K562 (cell line): ENCODE results near the gene S100A6. TPM values are rescaled to one million over a fixed set of nuclear protein-coding genes. Genes with fewer than 3 reads are reported as not detected.

ENCODE experiments used
- ATAC-seq: fragments of 200-7000 bp; cut with Tn5 transposase; 3 replicates; pipeline ENCODE4 v1.9.1; 2020; ENCODE audit warnings: moderate library complexity
- BruUV-seq: library from RNA; stranded (reverse); fragments of 400-500 nt; replicated peaks from 2 replicates; lab custom pipeline; 2021; lab: Mats Ljungman, UMichigan
- CTCF ChIA-PET: fragments of 300-600 bp; formaldehyde crosslinking; extraction: SDS; loops from one replicate; lab custom pipeline; 2021; ENCODE audit warnings: low intra/inter-chr PET ratio; lab: Yijun Ruan, JAX
- POLR2A ChIA-PET: fragments of 300-600, 350-650 bp; sonication (Branson Sonifier 250); formaldehyde crosslinking; extraction: SDS; loops from one replicate; lab custom pipeline; 2021; ENCODE audit warnings: antibody characterized with exemption, inconsistent platforms; lab: Yijun Ruan, JAX
- DNase-seq, 4 experiments: peaks; one replicate each; pipeline versions ENCODE4 v3.0.0 to v3.0.0-alpha.2; 2011 to 2018; ENCODE audit warnings: low spot score in 3 of 4, mixed read lengths in 3 of 4; ENCODE audit errors: extremely low read depth in 1 of 4
- FAIRE-seq: peaks from 2 replicates; lab custom pipeline; 2011; peaks lifted over from hg19 to GRCh38; lab: Jason Lieb, UNC
- H2AFZ ChIP-seq: 2 replicates; pipeline ENCODE4 v1.6.0; 2011; ENCODE audit warnings: low read depth, low read length, control low read depth, inconsistent platforms
- H3K27ac ChIP-seq: fragments of 200-600 bp; 3 replicates; pipeline ENCODE4 v1.8.0; 2011; ENCODE audit warnings: low read depth, mild to moderate bottlenecking, control low read depth, inconsistent platforms, low read length, moderate library complexity, mixed read lengths; ENCODE audit errors: extremely low read depth
- H3K27me3 ChIP-seq, 2 experiments: fragments of 300-600 bp in 1 of 2; 2 replicates in 1 of 2; 3 replicates in 1 of 2; pipeline versions ENCODE4 v1.6.0 to v1.8.0; 2011; ENCODE audit warnings: inconsistent platforms in 2 of 2, low read length in 2 of 2, mild to moderate bottlenecking in 1 of 2, mixed read lengths in 1 of 2, moderate library complexity in 1 of 2; ENCODE audit not compliant: control insufficient read depth in 2 of 2, insufficient read depth in 2 of 2
- H3K36me3 ChIP-seq: fragments of 300-600 bp; 3 replicates; pipeline ENCODE4 v1.8.0; 2011; ENCODE audit warnings: mild to moderate bottlenecking, low read length, inconsistent platforms; ENCODE audit not compliant: control insufficient read depth, insufficient read depth
- H3K4me1 ChIP-seq, 2 experiments: fragments of 200-600 bp in 1 of 2; replicated peaks in 1 of 2; 2 replicates in 1 of 2; 3 replicates in 1 of 2; pipeline versions ENCODE4 v1.5.1 to v1.8.0; 2011; ENCODE audit warnings: inconsistent platforms in 2 of 2, low read length in 2 of 2, mild to moderate bottlenecking in 1 of 2, mixed read lengths in 1 of 2, moderate library complexity in 1 of 2; ENCODE audit not compliant: control insufficient read depth in 2 of 2, insufficient read depth in 2 of 2
- H3K4me2 ChIP-seq: 2 replicates; pipeline ENCODE4 v1.6.1; 2011; ENCODE audit warnings: low read length, control low read depth, inconsistent platforms, mixed read lengths; ENCODE audit not compliant: insufficient read depth
- H3K4me3 ChIP-seq: fragments of 200-600 bp; sonication (generic), shearing (Covaris generic); 2 replicates; pipeline ENCODE4 v1.5.1; 2016; ENCODE audit warnings: control low read depth, inconsistent platforms
- H3K79me2 ChIP-seq: fragments of 200-600 bp; 3 replicates; pipeline ENCODE4 v1.8.0; 2011; ENCODE audit warnings: low read length, inconsistent platforms; ENCODE audit not compliant: control insufficient read depth, insufficient read depth
- H3K9ac ChIP-seq, 2 experiments: 2 replicates each; pipeline versions ENCODE4 v1.6.0 to v1.6.1; 2011; ENCODE audit warnings: low read depth in 2 of 2, low read length in 2 of 2, control low read depth in 1 of 2, inconsistent platforms in 1 of 2, mild to moderate bottlenecking in 1 of 2, mixed read lengths in 1 of 2; ENCODE audit not compliant: insufficient read depth in 1 of 2
- H3K9me1 ChIP-seq: one replicate; pipeline ENCODE4 v1.6.0; 2011; ENCODE audit warnings: inconsistent platforms, mild to moderate bottlenecking, low read length, moderate library complexity; ENCODE audit not compliant: control insufficient read depth, insufficient read depth
- H3K9me3 ChIP-seq: replicated peaks from 2 replicates; pipeline ENCODE4 v1.5.1; 2011; ENCODE audit warnings: low read depth, low read length, inconsistent platforms; ENCODE audit not compliant: control insufficient read depth, insufficient read depth
- H4K20me1 ChIP-seq: replicated peaks from 2 replicates; pipeline ENCODE4 v1.6.1; 2011; ENCODE audit warnings: low read length, inconsistent platforms, mixed read lengths; ENCODE audit not compliant: control insufficient read depth, insufficient read depth
- DMBX1 ChIP-seq: fragments of 250-450 bp; sonication (Bioruptor Pico); IDR thresholded peaks from 2 replicates; pipeline ENCODE4 v1.8.0; 2022; ENCODE audit warnings: inconsistent platforms, mild to moderate bottlenecking, moderate library complexity, borderline replicate concordance
- FOXP1 ChIP-seq: sonication (generic); formaldehyde crosslinking; IDR thresholded peaks from 2 replicates; pipeline ENCODE4 v1.8.0; 2022; ENCODE audit warnings: mild to moderate bottlenecking, missing genetic modification reagents
- KAT7 ChIP-seq: sonication (generic); formaldehyde crosslinking; IDR thresholded peaks from 2 replicates; pipeline ENCODE4 v1.8.0; 2022; ENCODE audit warnings: missing genetic modification reagents, mild to moderate bottlenecking, borderline replicate concordance
- MEF2A ChIP-seq: IDR thresholded peaks from 2 replicates; pipeline ENCODE4 v1.6.1; 2011; ENCODE audit warnings: low read depth, mild to moderate bottlenecking, low read length, moderate library complexity; ENCODE audit not compliant: control insufficient read depth
- NFE2 ChIP-seq: IDR thresholded peaks from 2 replicates; pipeline ENCODE4 v1.6.1; 2014; ENCODE audit warnings: antibody characterized with exemption, low read depth
- NFIX ChIP-seq: fragments of 250-450 bp; sonication (Bioruptor Pico); IDR thresholded peaks from 2 replicates; pipeline ENCODE4 v1.4.0; 2020; ENCODE audit warnings: low read depth, mild to moderate bottlenecking, moderate library complexity
- WGBS: fragments of 100-300 bp; shearing (Covaris generic); methylation state at CpG from one replicate; pipeline ENCODE4 v1.1.6; 2016; ENCODE audit warnings: low coverage, mixed read lengths; ENCODE audit not compliant: insufficient coverage; ENCODE audit errors: missing lambda C conversion rate; 5-methylcytosine and 5-hydroxymethylcytosine counted together
- in situ Hi-C: fragments of 300-500 bp; cut with MboI; formaldehyde crosslinking; loops from 4 replicates; pipeline ENCODE4 v1.15.0; 2018; ENCODE audit warnings: inconsistent platforms, mixed read lengths
- intact Hi-C: fragments of 100-400 bp; cut with micrococcal nuclease; formaldehyde crosslinking; loops from 2 replicates; pipeline ENCODE4 v1.14.2; 2022
- polyA plus RNA-seq, 8 experiments: library from polyadenylated mRNA; depleted of rRNA in 4 of 8; stranded (reverse) in 5 of 8; unstranded in 3 of 8; fragments of >200 nt; fragmentation: Nextera tagmentation in 2 of 8; fragmentation: Illumina TruSeq in 1 of 8; extraction: Ambion mirVana in 2 of 8; extraction: Trizol in 1 of 8; gene quantifications; 2 replicates each; pipeline versions ENCODE4 v1.2.1 to v1.2.3, GENCODE V29; 2011 to 2014; ENCODE audit warnings: inconsistent platforms in 1 of 8, missing spikeins in 1 of 8
- total RNA-seq, 7 experiments: library from RNA; depleted of rRNA in 6 of 7; stranded (reverse); fragments of >200 nt in 6 of 7; fragmentation: Illumina TruSeq in 2 of 7; extraction: Trizol in 2 of 7; gene quantifications; 2 replicates each; pipeline versions ENCODE4 v1.2.1 to v1.2.3, GENCODE V29; 2011 to 2021; ENCODE audit warnings: low replicate concordance in 1 of 7

The S100A6 gene
- total and polyA plus RNA-seq, 9 of the 15 experiments (the other 6 are each of a cell fraction or from before 2014, with no cell fraction given): 9.8 to 66.5 (median 23.2) TPM

- H3K4me1 ChIP-seq: peaks cover 17 to 18% of the 10 kb centered on the region in 2 experiments; a peak in 3 of 5 replicates
- H3K27me3 ChIP-seq: no peaks in the 10 kb centered on the region
- DNase-seq (no peak), FAIRE-seq (peak; percentile 29), ATAC-seq (no peak)
- intact Hi-C loops (no loop called here), in situ Hi-C loops (no loop called here)
- ChIA-PET POLR2A (interaction anchor here (0.6 to 1.8 kb wide), 3 partner anchors 10 to 34 kb away, joined by 3 to 9 read pairs (median 3); no protein-coding TSS in a partner anchor), CTCF (no interaction called here)
- no TSS peak for BruUV-seq
- H3K9ac ChIP-seq: peak overlapping the region in 1 of 2 experiments; percentile 20; a peak in 1 of 4 replicates
- H2AFZ ChIP-seq: peak overlapping the region; percentile 34; the same call in 1 of the 2 replicates
- H3K36me3 ChIP-seq: no peaks in the 10 kb centered on the region
- 88% methylated on average over 2 of the region's 2 CpGs for WGBS
- H3K9me1 ChIP-seq: no peaks in the 10 kb centered on the region
- H4K20me1 ChIP-seq: no peaks in the 10 kb centered on the region
- H3K27ac ChIP-seq: no peak overlapping the region
- no peaks in the 10 kb centered on the region for H3K79me2 ChIP-seq
- TF ChIP-seq DMBX1 (CRISPR knock-in tag) (no peak), NFE2 (0 out of 2 replicates have a peak, but pooled peaks have one; percentile 3), KAT7 (CRISPR knock-in tag) (no peak)
- H3K9me3 ChIP-seq: no peaks in the 10 kb centered on the region
- H3K4me3 ChIP-seq: no peak overlapping the region
- no peak overlapping the region for H3K4me2 ChIP-seq
These were observed 18.2 kb upstream of the S100A6 start for GRCh38 chr1:153553830-153554541.

DNA sequence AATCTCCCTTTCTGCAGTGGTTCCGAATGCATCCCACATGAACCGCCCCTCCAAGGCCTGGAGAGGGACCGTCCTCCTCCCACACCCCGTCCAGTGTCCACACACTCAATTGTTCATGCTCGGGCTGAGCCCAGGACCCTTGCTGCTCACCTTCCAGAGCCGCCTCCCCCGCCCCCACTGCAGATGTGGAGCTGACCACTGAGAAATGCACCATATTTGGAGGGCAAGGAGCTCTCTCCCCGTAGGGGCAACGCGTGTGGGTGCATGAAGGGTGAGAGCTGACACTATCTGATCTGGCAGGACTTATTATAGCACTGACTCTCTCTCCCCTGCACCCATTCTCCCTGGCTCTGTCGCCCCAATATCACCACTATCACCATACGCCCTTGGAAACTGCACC is 17.3 kb upstream of the S100A6 start:
- Histone ChIP-seq H2AFZ (peak overlapping the region; percentile 33; the same call in 1 of the 2 replicates), H3K4me3 (no peak overlapping the region), H3K27ac (no peak overlapping the region), H3K9me3 (no peaks in the 10 kb centered on the region), H3K9ac (0 out of 4 replicates have a peak overlapping the region, but pooled peaks of 1 of the 2 experiments have one; percentile 6), H3K27me3 (no peaks in the 10 kb centered on the region), H3K36me3 (no peaks in the 10 kb centered on the region), H3K4me1 (peaks cover 25 to 26% of the 10 kb centered on the region in 2 experiments; a peak in 4 of 5 replicates), H3K9me1 (no peaks in the 10 kb centered on the region), H3K4me2 (no peak overlapping the region; the same call in 1 of the 2 replicates), H3K79me2 (no peaks in the 10 kb centered on the region), H4K20me1 (no peaks in the 10 kb centered on the region)
- intact Hi-C loops (no loop called here), in situ Hi-C loops (no loop called here)
- no peak for DNase-seq
- no peak for ATAC-seq
- ChIA-PET POLR2A (interaction anchor here (1.0 to 1.8 kb wide), 2 partner anchors 11 to 28 kb away, joined by 3 to 9 read pairs; no protein-coding TSS in a partner anchor), CTCF (no interaction called here)
- WGBS: 39% methylated on average over 12 of the region's 12 CpGs
- no peak for FAIRE-seq
- TF ChIP-seq FOXP1 (CRISPR knock-in tag): no peak
- TF ChIP-seq MEF2A: no peak
- no peak for TF ChIP-seq NFIX
- BruUV-seq: no TSS peak
